Mammary epithelial cell (primary cell): Measurements from ENCODE around the gene TMEM14A.

ENCODE experiments used
- CTCF ChIP-seq, 2 donors: IDR thresholded peaks in 1 of 2; conservative IDR thresholded peaks in 1 of 2; 2 replicates each; pipeline ENCODE4 v1.5.1; 2011 to 2012; ENCODE audit warnings: inconsistent platforms in 2 of 2, low read length in 2 of 2, mild to moderate bottlenecking in 2 of 2, control low read depth in 1 of 2, low read depth in 1 of 2; ENCODE audit not compliant: insufficient read depth in 1 of 2; ENCODE audit errors: extremely low read depth in 1 of 2
- EZH2 ChIP-seq: IDR thresholded peaks from 2 replicates; pipeline ENCODE4 v1.6.1; 2012; ENCODE audit warnings: low read length, inconsistent platforms, borderline replicate concordance

DNA sequence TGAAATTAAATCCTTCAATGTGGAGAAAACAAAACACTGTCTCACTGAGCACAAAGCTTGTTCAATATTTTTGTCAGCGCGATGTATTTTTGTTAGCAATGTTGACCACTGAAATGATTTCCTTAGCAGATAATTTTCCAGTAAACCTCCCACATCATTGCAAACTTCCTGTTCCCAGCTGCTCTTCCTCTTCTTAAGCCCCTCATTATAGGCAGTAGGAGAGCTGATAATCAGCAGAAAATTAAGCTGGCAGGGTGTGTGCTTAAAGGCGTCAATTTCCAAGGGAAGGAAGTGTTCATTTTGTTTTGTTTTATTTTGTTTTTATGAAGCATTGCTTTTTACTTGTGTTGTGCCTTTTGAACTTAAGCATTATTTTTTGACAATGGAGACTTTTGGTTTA, 29.1 kb upstream of the TMEM14A start:
- TF ChIP-seq CTCF (conservative IDR thresholded peaks at IDR 0.05 in 1 of 2, IDR thresholded peaks at IDR 0.05 in 1 of 2; ENCODE audit: extremely low read depth in 1 of 2, insufficient read depth in 1 of 2, low read depth in 1 of 2, low read length in 2 of 2), result no peak
- no peak for TF ChIP-seq EZH2
